Large intestine (tissue), 3 donors: ENCODE data around the gene DHRS7. TPM values are rescaled to one million over a fixed set of nuclear protein-coding genes. Genes with fewer than 3 reads are reported as not detected.

Source experiments
- DNase-seq, 2 donors: peaks; one replicate each; pipeline versions ENCODE4 v3.0.0 to v3.0.0-alpha.2; 2013
- H3K27ac ChIP-seq: one replicate; pipeline ENCODE4 v1.5.1; 2013; ENCODE audit warnings: low read length
- H3K27me3 ChIP-seq: 2 replicates; pipeline ENCODE4 v1.6.1; 2013; ENCODE audit warnings: low read length; ENCODE audit not compliant: control insufficient read depth, insufficient read depth
- H3K36me3 ChIP-seq: 2 replicates; pipeline ENCODE4 v1.6.1; 2013; ENCODE audit warnings: low read length; ENCODE audit not compliant: control insufficient read depth, insufficient read depth
- H3K4me1 ChIP-seq: one replicate; pipeline ENCODE4 v1.6.1; 2013; ENCODE audit warnings: low read length; ENCODE audit not compliant: control insufficient read depth, insufficient read depth
- H3K4me3 ChIP-seq: one replicate; pipeline ENCODE4 v1.5.1; 2013; ENCODE audit warnings: low read length
- H3K9me3 ChIP-seq: one replicate; pipeline ENCODE4 v1.6.1; 2013; ENCODE audit warnings: mild to moderate bottlenecking, low read depth, low read length, moderate library complexity; ENCODE audit not compliant: control insufficient read depth
- WGBS: methylation state at CpG from one replicate; pipeline ENCODE4 v1.1.5; 2013; ENCODE audit warnings: low lambda C conversion rate; ENCODE audit not compliant: insufficient coverage; 5-methylcytosine and 5-hydroxymethylcytosine counted together
- polyA plus RNA-seq: library from polyadenylated mRNA; unstranded; fragments of 120-200 nt; gene quantifications from one replicate; pipeline ENCODE4 v1.2.1, GENCODE V29; 2013

DHRS7 gene
- polyA plus RNA-seq, 1 donor: 281 TPM

DNA sequence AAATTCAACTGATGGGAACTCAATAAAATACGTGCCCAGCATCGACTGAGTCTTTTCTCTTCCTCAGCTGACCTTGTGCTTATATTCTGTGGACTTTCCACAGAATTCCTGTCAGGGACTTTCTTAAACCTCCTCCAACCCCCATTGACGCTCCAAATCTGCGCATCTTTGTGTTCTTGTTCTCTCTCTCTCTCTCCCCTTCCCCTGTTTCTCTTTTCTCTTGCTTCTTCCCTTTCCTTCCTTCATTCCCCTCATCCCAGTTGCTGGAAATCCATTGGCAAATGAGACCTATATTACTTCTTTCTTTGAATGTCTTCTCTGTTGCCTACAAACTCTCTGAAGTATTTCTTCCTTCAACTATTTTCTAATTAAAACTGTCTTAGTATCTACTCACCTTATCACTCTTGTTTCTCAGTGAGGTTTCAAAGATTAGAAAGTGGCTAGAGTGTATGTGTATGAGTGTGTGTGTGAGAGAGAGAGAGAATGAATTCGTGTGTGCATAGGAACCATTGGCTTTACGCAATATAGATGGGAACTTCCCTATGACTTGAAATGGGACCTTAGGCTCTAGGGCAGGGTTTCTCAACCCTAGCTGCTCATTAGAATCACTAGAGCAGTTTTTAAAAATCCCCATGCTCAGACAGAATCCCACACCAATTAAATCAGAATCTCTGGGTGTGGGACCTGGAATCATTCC, 41.8 kb upstream of the DHRS7 start:
- no peak for DNase-seq
- no peak overlapping the region for H3K27ac ChIP-seq

DNA sequence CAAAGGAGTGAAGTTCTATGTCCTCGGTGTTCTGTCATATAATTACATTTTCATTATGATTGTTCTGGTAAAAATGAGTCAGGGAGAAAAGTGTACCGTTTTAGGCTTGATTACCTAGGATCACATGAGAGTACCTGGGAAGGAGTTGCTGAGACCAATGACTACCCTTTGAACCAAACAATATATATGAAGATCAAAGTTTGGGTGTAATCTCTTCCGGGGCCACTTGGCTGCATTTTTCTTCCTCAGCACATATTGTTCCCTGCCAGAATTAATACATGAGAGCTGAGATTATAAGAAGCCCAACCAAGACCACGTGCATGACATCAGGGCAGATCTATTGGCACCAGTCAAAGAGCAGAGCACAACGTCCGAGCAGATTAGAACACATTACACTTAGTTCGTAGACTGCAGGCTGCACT, 41.1 kb upstream of the DHRS7 start:
- WGBS: 85% methylated on average over 5 of the region's 7 CpGs
- peaks cover 5% of the 10 kb centered on the region for H3K27me3 ChIP-seq
- no peak overlapping the region for H3K4me3 ChIP-seq
- H3K4me1 ChIP-seq: no peaks in the 10 kb centered on the region
- no peaks in the 10 kb centered on the region for H3K9me3 ChIP-seq
- H3K36me3 ChIP-seq: no peaks in the 10 kb centered on the region
- no peak overlapping the region for H3K27ac ChIP-seq
- DNase-seq: no peak

More for the DNA sequence above, 41.8 kb upstream of the DHRS7 start:
- 100% methylated on average over 2 of the region's 6 CpGs for WGBS
- Histone ChIP-seq H3K9me3 (no peaks in the 10 kb centered on the region), H3K27me3 (peaks cover 5% of the 10 kb centered on the region), H3K4me3 (no peak overlapping the region), H3K36me3 (no peaks in the 10 kb centered on the region), H3K4me1 (no peaks in the 10 kb centered on the region)

DNA sequence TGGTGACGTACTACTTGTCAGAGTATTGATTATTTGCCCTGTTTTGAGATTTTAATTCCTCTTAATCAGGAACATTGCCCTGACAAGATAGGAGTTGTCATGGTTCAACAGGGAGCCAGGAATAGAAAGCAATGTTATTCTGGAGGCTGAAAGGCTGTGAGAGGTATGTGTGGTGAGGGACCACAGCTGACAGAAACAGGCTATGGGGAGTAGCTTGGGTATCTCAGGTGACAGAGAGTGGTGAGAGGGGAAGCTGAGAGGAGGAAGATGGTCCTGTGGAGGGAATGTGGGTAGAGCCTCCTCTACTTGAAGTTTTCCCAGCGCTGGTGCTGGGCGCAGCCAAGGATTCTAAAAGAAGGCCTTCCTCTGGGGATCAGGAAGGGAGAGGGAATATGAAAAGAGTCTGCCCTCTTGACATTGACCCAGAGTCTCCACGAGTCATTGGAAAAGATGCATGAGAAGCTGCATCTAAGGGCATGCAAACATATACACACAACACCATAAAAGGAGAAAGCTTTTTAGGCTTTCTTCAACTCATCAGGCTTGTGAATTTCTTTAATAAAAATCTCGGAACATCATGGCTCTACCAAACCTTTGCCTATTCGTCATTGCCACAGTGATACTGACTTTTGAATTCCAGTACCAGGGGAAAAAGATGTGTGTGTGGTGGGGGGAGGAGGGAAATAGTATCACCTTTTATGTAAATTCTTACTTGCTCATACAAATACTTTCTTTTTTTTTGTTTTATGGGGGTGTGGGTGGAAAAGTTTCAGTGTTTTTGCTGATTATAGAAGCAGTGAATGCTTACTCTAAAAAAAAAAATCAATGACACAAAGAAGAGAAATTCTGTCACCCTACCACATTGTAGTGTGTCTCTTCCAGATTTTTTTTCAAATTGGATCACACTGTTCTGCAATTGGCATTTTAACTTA, 39.9 kb upstream of the DHRS7 start:
- Histone ChIP-seq H3K27me3 (peaks cover 3% of the 10 kb centered on the region), H3K36me3 (no peaks in the 10 kb centered on the region), H3K4me1 (no peaks in the 10 kb centered on the region), H3K4me3 (no peak overlapping the region), H3K27ac (no peak overlapping the region), H3K9me3 (no peaks in the 10 kb centered on the region)
- no CpG with 5 or more reads among the region's 6 CpGs for WGBS
- DNase-seq: no peak

DNA sequence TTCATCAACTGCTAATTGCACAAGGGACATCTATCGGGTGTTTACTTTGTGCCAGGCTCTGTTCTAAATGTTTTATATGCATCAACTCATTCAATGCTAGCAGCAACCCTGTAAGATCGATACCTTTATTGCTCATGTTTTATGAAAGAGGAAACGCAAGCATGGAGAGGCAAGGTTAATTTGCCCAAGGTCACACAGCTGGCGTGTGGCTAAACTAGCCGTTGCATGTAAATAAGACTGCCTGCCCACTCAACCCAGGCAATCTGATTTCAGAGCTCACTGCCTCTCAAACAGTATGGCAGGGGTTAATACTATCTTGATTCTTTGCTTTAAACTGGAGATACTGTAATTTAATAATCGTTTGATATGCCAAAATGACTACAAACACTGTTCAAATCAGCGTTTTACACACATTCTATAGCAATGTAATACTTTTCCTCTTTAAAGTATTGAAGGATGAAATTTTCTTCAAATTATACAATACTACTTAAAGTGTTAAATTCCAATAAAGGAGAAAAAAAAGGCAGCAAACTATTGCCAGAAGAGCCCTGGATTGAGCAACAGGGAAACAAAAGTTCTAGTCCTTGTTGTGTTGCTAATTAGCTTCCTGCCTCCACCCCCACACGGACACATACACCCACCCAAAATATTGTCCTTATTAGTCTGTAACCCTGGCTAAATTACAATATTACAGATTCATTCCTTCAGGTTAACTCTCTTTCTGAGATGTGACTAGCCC, 39.1 kb upstream of the DHRS7 start:
- H3K36me3 ChIP-seq: no peaks in the 10 kb centered on the region
- WGBS: 58% methylated on average over 4 of the region's 8 CpGs
- H3K4me3 ChIP-seq: no peak overlapping the region
- H3K9me3 ChIP-seq: no peaks in the 10 kb centered on the region
- H3K27me3 ChIP-seq: peaks cover 3% of the 10 kb centered on the region
- H3K27ac ChIP-seq: no peak overlapping the region
- no peaks in the 10 kb centered on the region for H3K4me1 ChIP-seq
- no peak for DNase-seq

DNA sequence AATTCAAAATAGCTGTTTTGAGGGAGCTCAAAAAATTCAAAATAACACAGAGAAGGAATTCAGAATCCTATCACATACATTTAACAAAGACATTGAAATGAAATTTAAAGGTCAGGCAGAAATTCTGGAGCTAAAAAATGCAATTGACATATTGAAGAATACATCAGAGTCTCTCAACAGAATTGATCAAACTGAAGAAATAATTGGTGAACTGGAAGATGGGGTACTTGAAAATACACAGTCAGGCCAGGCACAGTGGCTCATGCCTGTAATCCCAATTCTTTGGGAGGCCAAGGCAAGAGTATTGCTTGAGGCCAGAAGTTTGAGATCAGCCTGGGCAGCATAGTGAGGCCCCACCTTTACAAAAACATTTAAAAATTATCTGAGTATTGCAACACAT, 34.1 kb upstream of the DHRS7 start:
- Histone ChIP-seq H3K9me3 (no peaks in the 10 kb centered on the region), H3K36me3 (no peaks in the 10 kb centered on the region), H3K27me3 (no peaks in the 10 kb centered on the region), H3K27ac (no peak overlapping the region), H3K4me1 (no peaks in the 10 kb centered on the region), H3K4me3 (no peak overlapping the region)
- DNase-seq: no peak

DNA sequence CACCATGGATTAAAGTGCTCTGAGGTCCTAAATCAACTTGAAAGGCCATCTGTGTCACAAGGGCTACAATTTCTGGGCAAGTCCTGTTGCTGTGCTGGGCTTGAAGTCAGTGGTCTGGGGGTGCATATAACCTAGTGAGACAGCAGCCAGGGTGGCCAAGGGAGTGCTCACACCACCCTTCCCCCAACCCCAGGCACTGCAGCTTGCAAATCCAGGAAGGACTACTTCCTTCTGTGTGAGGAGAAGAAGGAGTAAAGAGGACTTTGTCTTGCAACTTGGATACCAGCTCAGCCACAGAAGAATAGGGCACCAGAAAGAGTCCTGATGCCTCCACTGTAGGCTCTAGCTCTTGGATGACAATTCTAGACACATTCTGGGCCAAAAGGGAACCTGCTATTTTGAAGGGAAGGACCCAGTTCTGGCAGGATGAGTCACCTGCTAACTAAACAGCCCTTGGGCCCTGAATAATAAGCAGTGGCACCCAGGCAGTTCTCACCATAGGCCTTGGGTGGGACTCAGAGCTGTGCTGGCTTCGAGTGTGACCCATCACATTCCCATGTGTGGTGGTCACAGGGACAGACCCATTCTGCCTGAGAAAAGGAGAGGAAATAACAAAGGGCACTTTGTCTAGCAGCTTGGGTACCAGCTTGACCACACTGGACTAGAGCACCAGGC, 32.6 kb upstream of the DHRS7 start:
- DNase-seq: no peak
- Histone ChIP-seq H3K27me3 (no peaks in the 10 kb centered on the region), H3K4me3 (no peak overlapping the region), H3K9me3 (no peaks in the 10 kb centered on the region), H3K27ac (no peak overlapping the region), H3K36me3 (no peaks in the 10 kb centered on the region), H3K4me1 (no peaks in the 10 kb centered on the region)
- no CpG with 5 or more reads among the region's 1 CpG for WGBS

DNA sequence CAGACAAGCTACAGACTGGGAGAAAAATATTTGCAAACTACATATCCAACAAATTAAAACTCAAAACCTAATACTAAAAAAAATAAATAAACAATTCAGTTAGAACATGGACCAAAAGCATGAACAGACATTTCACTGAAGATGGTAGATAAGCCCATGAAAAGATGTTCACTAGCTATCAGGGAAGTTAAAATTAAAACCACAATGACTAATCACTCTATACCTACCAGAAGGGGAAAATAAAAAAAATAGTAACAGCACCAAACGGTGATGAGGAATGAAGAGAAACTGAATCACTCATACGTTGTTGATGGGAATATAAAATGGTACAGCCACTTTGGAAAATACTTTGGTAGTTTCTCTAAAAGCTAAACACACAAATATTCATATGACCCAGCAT, 31.1 kb upstream of the DHRS7 start:
- DNase-seq: no peak
- Histone ChIP-seq H3K27me3 (peaks cover 4% of the 10 kb centered on the region), H3K36me3 (no peaks in the 10 kb centered on the region), H3K4me3 (no peak overlapping the region), H3K9me3 (no peaks in the 10 kb centered on the region), H3K27ac (no peak overlapping the region), H3K4me1 (no peaks in the 10 kb centered on the region)
- no CpG with 5 or more reads among the region's 2 CpGs for WGBS

DNA sequence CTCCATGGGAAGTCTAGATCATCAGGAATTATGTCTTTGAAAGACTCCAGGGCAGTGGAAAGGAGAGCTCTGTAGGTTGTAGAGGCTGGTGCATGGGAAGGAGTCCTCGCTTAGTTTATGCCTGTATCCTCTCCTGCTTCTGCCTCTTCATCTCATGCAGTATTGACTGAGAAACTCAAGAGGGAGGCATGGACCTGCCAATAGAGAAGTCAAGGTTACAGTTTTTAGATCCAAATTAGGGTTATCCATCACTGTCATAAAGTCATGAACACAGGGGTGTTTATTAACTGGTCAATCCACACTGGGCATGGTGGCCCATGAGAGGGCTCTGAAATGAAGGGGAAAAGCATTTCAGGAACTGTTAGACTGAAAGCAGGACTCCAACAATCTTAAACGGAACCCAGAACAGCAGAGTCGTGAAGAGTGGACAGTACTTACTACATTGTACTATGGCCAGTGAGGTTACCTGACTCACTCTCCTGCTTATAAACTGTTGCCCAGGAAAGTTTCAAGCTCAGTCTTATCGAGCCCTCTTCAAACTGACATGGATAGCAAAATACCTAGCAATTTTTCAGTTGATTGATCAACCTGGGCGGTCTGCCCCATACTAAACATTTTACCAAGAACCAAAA, 30.1 kb upstream of the DHRS7 start:
- no peak for DNase-seq
- no CpG with 5 or more reads among the region's 5 CpGs for WGBS
- H3K27me3 ChIP-seq: peaks cover 4% of the 10 kb centered on the region
- H3K4me1 ChIP-seq: no peaks in the 10 kb centered on the region
- no peaks in the 10 kb centered on the region for H3K36me3 ChIP-seq
- H3K4me3 ChIP-seq: no peak overlapping the region
- no peak overlapping the region for H3K27ac ChIP-seq
- no peaks in the 10 kb centered on the region for H3K9me3 ChIP-seq

DNA sequence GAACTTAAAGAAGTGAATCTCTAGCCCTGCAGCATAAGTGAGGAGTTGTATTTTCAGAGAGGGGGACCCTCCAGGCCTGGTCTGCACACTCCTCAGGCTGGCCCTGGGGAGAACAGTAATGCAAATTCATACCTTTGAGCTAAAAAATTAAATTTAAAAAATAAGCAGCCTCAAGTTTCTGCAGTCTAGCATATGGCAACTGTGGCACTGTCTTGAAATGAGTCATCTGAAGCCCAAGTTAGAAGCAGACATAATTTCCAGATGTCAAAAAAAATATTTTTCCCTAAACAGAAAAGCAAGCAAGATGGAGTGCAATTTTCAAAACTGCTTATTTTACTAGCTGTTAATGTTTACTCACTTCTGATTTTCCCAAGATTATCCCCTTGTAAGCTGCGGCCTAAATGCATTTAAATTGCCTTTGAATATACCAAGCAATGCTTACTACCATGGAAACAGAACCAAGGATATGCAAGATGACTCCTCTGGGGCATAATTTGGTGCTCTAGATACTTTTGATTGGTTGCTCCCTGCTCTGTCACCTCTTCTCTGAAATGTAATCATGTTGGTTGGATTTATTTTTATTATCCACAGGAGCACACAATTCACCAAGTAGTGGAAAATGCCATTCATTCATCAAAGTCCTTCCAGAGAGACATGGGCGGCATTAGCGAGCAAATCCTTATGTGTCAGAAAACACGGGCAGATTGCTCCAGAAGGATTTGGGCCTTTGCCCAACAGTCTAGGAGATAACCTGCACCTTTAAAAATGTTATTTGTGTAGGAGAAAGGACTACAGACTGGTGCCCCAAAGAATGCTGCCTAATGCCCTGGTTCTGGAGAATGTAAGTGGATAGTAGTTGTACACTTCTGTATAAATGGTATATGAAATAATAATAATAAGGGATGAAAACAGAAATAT, 25.0 kb upstream of the DHRS7 start:
- DNase-seq: no peak
- Histone ChIP-seq H3K27ac (no peak overlapping the region), H3K27me3 (peaks cover 4% of the 10 kb centered on the region), H3K36me3 (no peaks in the 10 kb centered on the region), H3K9me3 (no peaks in the 10 kb centered on the region), H3K4me1 (no peaks in the 10 kb centered on the region), H3K4me3 (no peak overlapping the region)
- 87% methylated on average over 3 of the region's 4 CpGs for WGBS
